Astrocyte (in vitro differentiated cells and primary cell): ENCODE measurements around the gene CIART.
"Not testable (repeated sequence)": the region's sequence is repeated elsewhere in the genome, so short reads cannot be mapped to it uniquely, and the experiment has no call there.

Experiments used
- EZH2 ChIP-seq: IDR thresholded peaks from 2 replicates; pipeline ENCODE4 v1.6.1; 2012; ENCODE audit warnings: mild to moderate bottlenecking, low read length, inconsistent platforms; ENCODE audit not compliant: insufficient read depth
- TF ChIP-seq, protein P1 (sequence below): IDR thresholded peaks from 2 replicates; pipeline ENCODE4 v1.5.1; 2011; ENCODE audit warnings: low read depth, mild to moderate bottlenecking, inconsistent platforms, low read length, moderate library complexity; ENCODE audit not compliant: insufficient read depth

DNA sequence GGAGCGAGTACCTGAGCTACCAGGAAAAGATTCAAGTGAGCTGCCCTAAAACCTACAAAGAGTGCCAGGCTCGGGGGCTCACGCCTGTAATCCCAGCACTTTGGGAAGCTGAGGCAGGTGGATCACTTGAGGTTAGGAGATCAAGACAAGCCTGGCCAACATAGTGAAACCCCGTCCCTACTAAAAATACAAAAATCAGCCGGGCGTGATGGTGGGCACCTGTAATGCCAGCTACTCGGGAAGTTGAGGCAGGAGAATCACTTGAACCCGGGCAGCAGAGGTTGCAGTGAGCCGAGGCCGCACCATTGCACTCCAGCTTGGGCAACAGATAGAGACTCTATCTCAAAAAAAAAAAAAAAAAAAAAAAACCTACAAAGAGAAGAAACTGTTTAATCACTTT is 49.4 kb upstream of the CIART start:
- TF ChIP-seq, protein P1, sequence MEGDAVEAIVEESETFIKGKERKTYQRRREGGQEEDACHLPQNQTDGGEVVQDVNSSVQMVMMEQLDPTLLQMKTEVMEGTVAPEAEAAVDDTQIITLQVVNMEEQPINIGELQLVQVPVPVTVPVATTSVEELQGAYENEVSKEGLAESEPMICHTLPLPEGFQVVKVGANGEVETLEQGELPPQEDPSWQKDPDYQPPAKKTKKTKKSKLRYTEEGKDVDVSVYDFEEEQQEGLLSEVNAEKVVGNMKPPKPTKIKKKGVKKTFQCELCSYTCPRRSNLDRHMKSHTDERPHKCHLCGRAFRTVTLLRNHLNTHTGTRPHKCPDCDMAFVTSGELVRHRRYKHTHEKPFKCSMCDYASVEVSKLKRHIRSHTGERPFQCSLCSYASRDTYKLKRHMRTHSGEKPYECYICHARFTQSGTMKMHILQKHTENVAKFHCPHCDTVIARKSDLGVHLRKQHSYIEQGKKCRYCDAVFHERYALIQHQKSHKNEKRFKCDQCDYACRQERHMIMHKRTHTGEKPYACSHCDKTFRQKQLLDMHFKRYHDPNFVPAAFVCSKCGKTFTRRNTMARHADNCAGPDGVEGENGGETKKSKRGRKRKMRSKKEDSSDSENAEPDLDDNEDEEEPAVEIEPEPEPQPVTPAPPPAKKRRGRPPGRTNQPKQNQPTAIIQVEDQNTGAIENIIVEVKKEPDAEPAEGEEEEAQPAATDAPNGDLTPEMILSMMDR: not testable (repeated sequence)
- TF ChIP-seq EZH2: not testable (repeated sequence)
